GM19240 (cell line): ENCODE results near the gene IL20.
A peak's percentile ranks its signal among the peaks of the same experiment; 100 is the strongest.

Experiments
- DNase-seq: peaks from one replicate; pipeline ENCODE4 v3.0.0; 2011; ENCODE audit warnings: low spot score; ENCODE audit not compliant: insufficient read length

The IL20 gene

DNA sequence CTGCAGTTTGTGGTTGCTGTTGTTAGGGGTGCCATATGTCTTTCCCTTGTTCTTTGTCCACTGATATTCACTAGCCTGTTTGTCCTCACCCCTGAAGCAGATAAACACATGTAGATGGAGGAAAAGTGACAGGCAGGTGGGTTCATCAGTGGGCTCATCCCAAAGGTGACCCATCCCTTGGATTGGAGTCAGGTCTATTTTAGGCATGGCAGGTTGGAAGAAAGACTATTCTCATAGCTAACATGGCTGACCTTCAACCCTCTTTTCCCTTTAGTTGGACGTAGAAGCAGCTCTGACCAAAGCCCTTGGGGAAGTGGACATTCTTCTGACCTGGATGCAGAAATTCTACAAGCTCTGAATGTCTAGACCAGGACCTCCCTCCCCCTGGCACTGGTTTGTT lies 37.3 kb downstream of the IL20 start:
- no peak for DNase-seq

- DNase-seq, result no peak
Observed at GRCh38 chr1:206903687-206904086, 38.3 kb downstream of the IL20 start.

DNA sequence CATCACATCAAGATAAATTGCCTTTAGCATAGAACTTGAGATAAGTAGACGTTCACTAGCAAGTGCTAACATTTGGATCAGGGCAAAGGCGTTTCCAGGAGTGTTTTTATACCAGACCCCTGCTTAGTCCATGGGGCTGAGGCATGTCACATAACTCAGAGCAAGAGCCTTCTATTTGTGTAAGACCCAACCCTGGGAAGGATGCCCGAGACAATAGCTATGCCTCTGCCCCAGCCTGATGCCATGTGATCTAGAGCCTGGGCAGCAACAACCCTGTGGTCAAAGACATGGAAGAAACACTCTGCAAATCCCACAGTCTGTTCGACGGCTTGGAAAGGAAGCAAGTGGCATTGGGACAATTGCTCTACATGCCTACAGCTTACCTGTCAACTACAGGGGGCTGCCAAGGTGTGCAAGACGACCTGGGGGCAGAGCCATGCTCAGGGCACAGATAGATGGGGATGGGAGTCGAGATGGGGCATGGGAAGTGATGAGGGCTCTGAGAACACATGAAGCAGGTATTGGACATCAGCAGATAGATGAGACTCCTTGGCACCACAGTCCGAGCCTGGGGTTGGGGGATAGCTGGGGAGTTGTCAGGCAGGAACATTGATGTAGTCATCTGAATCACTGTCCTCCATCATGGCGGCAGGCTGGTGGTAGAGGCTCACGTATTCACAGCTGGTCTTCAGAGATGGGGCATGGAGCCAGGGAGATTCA lies 39.2 kb downstream of the IL20 start:
- no peak for DNase-seq

DNA sequence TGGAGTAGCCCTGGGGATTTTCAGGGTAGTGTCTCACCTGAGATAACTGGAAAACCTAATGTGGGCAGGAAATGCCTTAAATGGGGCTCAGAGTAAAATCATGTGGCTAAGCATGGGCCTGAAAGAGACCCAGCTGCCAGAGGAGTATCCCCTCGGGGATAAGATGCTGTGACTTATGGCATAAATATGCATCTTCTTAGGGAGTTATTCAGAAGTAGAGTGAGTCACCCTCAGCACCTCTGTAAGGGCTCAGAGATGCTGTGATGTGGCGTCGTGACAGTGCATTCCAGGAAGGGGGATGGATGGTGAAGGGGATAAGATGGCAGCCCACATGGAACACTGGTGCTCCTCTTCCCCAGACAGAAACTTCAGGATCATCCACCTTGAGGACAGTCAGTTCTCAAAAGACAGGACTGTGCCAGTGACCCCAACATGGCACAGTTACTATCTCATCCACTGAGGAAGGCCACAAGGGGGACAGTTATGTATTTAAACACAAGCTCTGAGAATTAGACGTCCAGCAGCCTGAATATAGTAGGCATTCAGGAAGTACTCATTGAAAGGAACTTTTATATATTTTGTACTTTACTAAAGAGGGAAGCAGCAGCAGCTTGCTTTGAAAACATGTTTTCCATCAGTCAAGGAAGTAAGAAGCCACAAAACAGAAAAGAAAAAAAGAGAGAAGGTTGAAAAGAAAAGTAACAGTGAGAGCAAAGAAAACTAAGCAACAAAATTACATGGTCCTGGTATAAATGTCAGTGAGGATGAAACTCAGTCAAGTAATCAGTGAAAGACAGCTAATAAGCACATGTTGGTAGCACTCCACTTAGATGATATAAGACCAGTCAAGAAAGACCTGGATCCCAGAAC lies 40.1 kb downstream of the IL20 start:
- DNase-seq, result no peak

DNA sequence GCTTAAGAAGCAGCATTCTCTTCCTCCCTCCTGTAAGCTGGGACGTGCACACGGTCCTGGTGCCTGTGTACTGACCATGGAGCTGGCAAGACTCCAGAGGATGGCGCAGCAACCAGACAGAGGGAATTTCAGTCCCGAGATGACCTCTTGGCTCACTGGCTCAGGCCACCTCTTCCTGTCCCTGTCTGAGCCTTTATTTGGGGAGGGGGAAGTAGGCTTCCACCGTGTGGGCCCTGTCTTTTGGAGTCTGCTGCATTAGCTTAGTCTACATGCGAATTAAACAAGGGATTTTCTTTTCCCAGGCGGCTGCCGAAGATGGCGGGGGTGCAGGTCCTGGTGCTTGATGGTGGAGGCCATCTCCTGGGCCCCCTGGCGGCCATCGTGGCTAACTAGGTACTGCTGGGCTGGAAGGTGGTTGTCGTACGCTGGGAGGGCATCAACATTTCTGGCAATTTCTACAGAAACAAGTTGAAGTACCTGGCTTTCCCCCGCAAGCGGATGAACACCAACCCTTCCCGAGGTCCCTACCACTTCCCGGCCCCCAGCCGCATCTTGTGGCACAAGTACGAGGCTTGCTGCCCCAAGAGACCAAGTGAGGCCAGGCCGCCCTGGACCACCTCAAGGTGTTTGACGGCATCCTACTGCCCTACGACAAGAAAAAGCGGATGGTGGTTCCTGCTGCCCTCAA lies 42.0 kb downstream of the IL20 start:
- no peak for DNase-seq

- DNase-seq, result no peak
Observed at GRCh38 chr1:206908038-206908437, 42.6 kb downstream of the IL20 start.

GRCh38 chr1:206909161-206909882 lies 43.9 kb downstream of the IL20 start:
- DNase-seq, result no peak

DNA sequence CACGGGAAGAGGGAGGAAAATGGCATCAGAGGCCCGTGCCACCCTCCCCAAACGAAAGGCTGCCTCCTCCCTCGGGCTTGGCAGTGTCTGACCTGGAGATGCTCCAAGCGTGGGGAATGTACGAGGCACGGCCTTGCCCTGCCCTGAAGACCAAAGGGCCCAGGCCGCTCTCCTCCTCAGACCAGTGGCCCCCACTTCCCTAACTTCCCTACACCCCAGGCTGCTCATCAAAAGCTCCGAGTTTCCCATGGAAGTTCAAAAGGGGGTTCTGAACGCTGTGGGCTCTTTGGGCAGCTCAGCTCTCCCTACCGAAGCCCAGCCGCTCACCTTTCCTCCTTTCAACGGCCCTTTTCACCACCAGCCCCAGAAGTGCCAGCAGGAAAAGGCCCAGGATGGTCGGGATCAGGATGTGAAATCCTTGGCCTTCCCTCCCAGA lies 44.5 kb downstream of the IL20 start:
- no peak for DNase-seq

DNA sequence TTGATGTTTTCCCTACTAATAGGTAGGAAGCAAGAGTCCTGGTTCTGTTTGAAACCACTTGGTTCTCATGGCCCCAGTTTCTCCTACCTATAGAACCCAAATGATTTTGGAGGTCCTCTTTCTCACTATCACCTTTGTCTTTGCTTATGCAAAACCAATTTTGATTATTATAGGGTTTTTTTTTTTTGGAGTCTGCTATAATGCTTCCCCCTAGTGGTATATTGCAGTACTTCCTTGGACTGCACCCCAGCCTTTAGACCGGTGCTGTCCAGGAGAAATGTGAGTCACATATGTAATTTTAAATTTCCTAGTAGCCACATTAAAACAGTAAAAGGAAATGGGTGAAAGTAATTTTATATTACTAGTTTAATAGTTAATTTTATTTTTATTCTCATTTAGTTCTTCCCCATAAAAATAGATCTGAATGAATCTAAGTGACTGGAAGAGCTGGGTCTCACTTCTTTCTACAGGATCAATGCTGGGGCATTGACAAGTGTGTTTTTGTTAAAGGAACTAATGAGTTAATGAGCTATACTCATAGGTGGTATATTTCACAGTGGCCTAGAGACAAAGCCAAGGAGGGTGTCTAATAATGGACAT lies 45.7 kb downstream of the IL20 start:
- DNase-seq, result peak; percentile 56

- DNase-seq, result peak; percentile 70
Observed at GRCh38 chr1:206912445-206913095, 47.1 kb downstream of the IL20 start.

DNA sequence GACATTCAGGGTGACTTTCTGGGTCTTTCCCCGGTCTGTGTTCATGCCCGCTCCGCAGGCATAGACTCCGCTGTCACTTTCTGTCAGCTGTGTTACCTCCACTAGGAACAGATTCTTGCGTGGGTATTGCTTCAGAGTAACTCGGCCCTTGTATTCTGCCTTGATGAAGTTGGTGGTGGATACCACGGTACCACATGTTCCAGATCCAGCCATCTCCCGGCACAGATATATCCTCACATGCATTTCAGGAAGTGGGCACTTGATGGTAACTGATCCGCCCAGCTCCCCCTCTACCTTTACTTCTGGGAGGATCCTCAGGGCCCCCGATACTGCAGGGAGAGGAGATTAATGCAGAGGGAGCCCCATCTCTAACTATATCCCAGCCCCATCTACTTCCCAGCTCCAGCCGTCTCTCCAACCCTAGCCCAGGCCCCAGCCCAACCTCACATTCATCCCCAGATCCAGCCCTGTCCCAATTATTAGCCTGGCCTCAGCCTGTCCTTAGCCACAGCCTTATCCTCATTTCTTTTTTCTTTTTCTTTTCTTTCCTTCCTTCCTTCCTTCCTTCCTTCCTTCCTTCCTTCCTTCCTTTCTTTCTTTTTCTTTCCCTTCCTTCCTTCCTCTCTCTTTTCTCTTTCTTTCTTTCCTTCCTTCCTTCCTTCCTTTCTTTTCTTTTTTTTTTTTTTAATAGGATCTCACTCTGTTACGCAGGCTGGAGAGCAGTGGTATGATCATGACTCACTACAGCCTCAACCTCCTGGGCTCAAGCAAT lies 48.5 kb downstream of the IL20 start:
- DNase-seq, result no peak

- no peak for DNase-seq
Observed at GRCh38 chr1:206915030-206915735, 49.8 kb downstream of the IL20 start.

DNA sequence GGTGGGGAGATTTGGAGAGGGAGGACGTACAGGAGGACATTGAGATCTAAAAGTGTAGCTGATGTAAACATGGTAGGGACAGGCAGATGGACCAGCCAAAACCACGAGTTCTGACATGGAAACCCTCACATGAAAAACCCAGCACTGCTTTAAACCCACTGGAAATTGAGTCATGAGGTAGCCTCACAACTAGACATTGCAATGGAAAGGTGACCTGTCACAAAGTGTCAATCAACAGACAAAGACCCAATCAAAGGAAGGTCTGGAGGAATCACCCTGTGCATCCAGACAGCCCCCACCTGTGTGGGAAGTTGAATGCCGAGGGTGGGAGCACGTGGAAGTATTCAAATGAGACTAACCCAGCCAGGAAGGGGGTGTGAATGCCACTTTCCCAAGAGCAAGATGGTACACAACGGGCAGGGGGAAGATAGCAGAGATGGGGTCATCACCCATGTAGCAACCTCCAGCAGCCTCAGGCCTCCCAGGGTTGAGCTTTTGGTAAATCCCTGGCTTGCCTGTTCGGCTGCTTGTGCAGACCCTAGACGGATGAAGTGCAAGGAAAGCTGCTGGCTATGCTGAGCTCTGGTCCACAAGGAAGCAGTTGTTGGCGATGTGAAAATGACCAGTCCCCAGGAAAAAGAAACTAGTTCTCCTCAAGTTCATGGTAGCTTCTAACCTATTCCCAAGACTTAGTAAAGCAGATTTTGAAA lies 50.7 kb downstream of the IL20 start:
- DNase-seq, result no peak

- DNase-seq, result no peak
Observed at GRCh38 chr1:206918076-206918475, 52.7 kb downstream of the IL20 start.
